Loucy (cell line): ENCODE results near the gene MYH16.
"Not testable (repeated sequence)": the region's sequence is repeated elsewhere in the genome, so short reads cannot be mapped to it uniquely, and the experiment has no call there.

Experiments used
- EZH2phosphoT487 ChIP-seq: fragments of 200-600 bp; IDR thresholded peaks from 2 replicates; pipeline ENCODE4 v1.6.1; 2018; ENCODE audit warnings: antibody characterized with exemption, mild to moderate bottlenecking, moderate library complexity, borderline replicate concordance
- TF ChIP-seq, protein P1 (sequence below): fragments of 200-600 bp; sonication (generic); conservative IDR thresholded peaks from 2 replicates; pipeline ENCODE4 v1.5.1; 2014; ENCODE audit warnings: mild to moderate bottlenecking, antibody characterized with exemption, low read length

DNA sequence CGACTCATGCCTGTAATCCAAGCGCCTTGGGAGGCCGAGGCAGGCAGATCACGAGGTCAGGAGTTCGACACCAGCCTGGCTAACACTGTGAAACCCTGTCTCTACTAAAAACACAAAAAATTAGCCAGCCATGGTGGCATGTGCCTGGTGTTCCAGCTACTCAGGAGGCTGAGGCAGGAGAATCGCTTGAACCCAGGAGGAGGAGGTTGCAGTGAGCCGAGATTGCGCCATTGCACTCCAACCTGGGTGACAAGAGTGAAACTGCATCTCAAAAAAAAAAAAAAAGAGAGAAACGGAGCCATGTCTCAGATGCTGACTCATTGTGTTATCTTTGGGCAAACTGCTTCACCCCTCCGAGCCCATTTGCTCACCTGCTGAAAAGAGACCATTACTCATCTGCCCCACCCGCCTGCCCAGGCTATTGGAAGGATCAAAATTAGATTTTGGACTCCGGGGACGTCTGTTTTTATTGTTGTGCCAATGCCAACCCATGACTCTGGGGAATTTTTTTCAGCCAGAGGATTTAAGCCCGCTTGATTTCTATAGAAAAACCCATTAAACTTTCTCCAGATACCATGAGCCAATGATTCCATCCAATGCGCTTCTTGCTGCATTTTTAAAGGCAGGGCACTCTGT is 48.3 kb upstream of the MYH16 start:
- TF ChIP-seq, protein P1, sequence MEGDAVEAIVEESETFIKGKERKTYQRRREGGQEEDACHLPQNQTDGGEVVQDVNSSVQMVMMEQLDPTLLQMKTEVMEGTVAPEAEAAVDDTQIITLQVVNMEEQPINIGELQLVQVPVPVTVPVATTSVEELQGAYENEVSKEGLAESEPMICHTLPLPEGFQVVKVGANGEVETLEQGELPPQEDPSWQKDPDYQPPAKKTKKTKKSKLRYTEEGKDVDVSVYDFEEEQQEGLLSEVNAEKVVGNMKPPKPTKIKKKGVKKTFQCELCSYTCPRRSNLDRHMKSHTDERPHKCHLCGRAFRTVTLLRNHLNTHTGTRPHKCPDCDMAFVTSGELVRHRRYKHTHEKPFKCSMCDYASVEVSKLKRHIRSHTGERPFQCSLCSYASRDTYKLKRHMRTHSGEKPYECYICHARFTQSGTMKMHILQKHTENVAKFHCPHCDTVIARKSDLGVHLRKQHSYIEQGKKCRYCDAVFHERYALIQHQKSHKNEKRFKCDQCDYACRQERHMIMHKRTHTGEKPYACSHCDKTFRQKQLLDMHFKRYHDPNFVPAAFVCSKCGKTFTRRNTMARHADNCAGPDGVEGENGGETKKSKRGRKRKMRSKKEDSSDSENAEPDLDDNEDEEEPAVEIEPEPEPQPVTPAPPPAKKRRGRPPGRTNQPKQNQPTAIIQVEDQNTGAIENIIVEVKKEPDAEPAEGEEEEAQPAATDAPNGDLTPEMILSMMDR, result not testable (repeated sequence)
- TF ChIP-seq EZH2phosphoT487, result not testable (repeated sequence)
